ENCODE data around the gene HOXD12. TPM values are rescaled to one million over a fixed set of nuclear protein-coding genes. Genes with fewer than 3 reads are reported as not detected.

Gene HOXD12
- total RNA-seq, 1 donor from 2014 or later, result not detected

DNA sequence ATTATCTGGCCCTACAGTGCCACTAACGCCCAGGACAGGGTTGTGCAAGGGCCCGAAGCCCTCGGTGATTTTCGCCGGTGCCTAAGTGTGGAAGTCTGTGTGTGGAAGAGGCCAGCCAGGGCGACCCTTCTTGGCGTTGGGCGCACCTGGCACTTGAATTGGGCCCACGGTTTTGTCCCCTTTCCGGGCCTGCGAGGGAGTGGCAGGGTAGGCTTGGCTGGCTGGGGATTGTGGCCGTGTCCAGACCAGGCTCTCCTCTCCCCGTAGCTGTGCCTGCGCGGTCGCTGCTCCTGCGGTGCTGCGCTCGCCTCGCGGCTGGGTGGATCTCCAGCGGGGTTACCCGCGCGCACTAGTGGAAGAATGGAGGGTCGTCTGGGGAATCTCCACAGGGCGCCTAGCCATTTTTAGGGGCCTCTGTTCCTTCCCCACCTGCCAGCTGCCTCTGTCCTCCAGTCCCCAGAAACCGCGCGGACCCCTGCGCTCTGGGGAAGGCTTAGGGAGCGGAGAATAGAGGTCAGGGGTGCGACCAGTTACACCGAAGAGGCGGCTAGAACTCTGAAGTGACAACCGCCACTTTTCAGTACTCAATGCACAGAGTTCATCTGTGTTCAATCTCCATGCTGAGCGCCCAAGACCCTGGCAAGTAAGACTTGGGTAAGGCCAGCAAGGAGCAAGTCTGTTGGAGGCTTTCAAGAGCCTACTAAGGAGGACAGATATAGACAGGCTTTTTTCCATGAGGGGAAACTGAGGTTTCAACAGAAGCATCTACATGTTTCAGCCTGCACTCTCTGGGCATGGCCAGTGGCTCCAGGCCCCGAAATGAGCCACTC, 31.8 kb upstream of the HOXD12 start:
- H3K36me3 Mint-ChIP-seq (ENCODE audit: low read depth), result no peaks in the 10 kb centered on the region
- no peak overlapping the region for H3K27ac Mint-ChIP-seq (ENCODE audit: unreplicated experiment)
- no peak for DNase-seq (ENCODE audit: low spot score)
- no peaks in the 10 kb centered on the region for H3K9me3 Mint-ChIP-seq (ENCODE audit: low read depth)
- H3K4me1 Mint-ChIP-seq (ENCODE audit: low read depth), result peaks cover 4% of the 10 kb centered on the region
- TF ChIP-seq, protein P1, sequence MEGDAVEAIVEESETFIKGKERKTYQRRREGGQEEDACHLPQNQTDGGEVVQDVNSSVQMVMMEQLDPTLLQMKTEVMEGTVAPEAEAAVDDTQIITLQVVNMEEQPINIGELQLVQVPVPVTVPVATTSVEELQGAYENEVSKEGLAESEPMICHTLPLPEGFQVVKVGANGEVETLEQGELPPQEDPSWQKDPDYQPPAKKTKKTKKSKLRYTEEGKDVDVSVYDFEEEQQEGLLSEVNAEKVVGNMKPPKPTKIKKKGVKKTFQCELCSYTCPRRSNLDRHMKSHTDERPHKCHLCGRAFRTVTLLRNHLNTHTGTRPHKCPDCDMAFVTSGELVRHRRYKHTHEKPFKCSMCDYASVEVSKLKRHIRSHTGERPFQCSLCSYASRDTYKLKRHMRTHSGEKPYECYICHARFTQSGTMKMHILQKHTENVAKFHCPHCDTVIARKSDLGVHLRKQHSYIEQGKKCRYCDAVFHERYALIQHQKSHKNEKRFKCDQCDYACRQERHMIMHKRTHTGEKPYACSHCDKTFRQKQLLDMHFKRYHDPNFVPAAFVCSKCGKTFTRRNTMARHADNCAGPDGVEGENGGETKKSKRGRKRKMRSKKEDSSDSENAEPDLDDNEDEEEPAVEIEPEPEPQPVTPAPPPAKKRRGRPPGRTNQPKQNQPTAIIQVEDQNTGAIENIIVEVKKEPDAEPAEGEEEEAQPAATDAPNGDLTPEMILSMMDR (IDR thresholded peaks at IDR 0.05), result no peak
- no peak overlapping the region for H3K4me3 Mint-ChIP-seq (ENCODE audit: unreplicated experiment)
- H3K27me3 Mint-ChIP-seq (ENCODE audit: low read depth), result peaks cover 66% of the 10 kb centered on the region

DNA sequence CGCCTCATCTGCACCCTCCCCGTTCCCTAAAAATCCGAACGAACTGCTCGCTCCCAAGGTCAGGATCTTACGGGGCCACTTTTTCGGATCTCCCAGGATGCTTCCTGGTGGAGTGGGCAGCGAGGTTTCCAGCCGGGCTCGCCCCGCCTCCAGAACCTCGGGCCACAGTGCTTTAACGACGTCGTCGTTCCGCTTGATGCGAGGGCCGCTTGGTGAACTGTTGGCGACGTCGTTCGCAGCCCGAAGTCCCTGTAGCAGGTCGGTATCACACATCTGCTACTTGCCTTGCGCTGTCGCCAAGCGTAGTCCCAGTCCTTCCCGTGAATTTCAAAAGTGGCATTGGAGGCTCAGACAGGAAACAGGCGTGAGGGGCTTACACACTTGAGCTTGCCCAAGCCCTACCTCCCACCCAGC, 31.2 kb upstream of the HOXD12 start:
- Mint-ChIP-seq H3K27ac (ENCODE audit: unreplicated experiment) (no peak overlapping the region), H3K4me1 (ENCODE audit: low read depth) (peaks cover 4% of the 10 kb centered on the region), H3K4me3 (ENCODE audit: unreplicated experiment) (no peak overlapping the region), H3K27me3 (ENCODE audit: low read depth) (peaks cover 72% of the 10 kb centered on the region), H3K9me3 (ENCODE audit: low read depth) (no peaks in the 10 kb centered on the region), H3K36me3 (ENCODE audit: low read depth) (no peaks in the 10 kb centered on the region)
- no peak for DNase-seq (ENCODE audit: low spot score)
- TF ChIP-seq, protein P1 (IDR thresholded peaks at IDR 0.05), result no peak

DNA sequence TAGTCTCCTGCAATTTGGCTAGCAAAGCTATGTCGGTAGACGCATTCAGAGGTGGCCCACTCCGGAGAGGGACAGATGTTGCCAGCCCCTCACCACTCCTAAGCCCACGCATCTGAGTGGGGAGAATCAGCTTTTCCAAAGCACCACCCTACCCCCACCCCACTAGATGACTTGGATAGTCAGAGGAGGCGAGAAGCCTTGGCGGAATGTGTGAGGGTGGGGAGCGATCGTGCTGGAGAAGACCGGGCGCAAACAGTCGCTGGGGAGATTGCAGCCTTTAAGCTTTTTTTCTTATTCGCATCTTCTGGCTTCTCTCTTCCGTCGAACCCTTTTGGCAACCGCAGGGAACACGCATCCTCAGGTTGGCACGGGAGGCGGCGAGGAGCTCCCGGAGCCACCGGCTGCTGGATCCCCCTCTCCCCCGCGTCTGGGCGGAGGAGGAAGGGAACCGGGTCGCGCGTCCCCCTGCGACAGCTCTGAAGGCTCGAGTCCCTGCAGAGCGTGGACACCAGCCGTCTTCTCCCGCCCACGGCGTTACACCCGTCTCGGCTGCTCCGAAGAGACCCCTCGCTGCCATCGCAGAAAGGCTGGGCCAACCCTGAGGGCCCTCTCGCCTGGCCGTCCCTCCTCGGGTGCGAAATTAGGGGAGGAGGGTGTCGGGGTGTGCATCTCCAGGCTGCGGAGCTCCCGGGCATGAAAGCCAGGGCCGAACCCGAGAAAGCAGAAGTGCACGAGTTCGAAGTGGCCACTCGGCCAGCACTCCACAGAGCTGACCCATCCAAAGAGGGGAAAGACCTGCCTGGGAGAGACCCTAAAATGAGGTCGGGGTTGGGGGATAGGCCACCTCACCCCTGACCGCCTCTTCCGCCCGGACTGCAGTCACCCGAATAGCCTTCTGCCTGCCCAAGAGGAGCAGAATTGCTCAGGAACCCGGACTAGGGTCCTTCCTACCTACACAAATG, 28.0 kb upstream of the HOXD12 start:
- Mint-ChIP-seq H3K27me3 (ENCODE audit: low read depth) (peaks cover 77% of the 10 kb centered on the region), H3K4me3 (ENCODE audit: unreplicated experiment) (no peak overlapping the region), H3K27ac (ENCODE audit: unreplicated experiment) (no peak overlapping the region), H3K9me3 (ENCODE audit: low read depth) (no peaks in the 10 kb centered on the region), H3K4me1 (ENCODE audit: low read depth) (peaks cover 4% of the 10 kb centered on the region), H3K36me3 (ENCODE audit: low read depth) (peaks cover 2% of the 10 kb centered on the region)
- no peak for DNase-seq (ENCODE audit: low spot score)
- TF ChIP-seq, protein P1 (IDR thresholded peaks at IDR 0.05), result no peak

DNA sequence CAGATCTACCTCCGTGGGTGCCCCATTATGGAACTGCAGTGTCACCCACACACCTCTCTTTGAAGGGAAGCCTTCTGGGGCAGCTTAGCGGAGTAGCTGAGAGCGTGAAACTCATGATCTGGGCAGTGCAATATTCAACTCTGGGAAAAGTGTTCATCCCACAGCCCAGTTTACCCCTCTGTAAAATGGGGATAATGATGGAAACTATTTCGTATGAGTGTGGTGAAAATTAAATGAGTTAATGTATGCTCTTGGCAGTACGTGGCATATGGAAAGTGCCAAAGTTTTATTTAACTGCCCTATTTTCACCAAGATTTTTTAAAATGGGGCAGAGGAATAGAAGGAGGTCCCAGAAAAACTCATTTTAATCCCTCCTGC, 27.3 kb upstream of the HOXD12 start:
- TF ChIP-seq, protein P1 (IDR thresholded peaks at IDR 0.05), result no peak
- no peak overlapping the region for H3K4me3 Mint-ChIP-seq (ENCODE audit: unreplicated experiment)

More for the DNA sequence above, 27.3 kb upstream of the HOXD12 start:
- Mint-ChIP-seq H3K4me1 (ENCODE audit: low read depth) (peaks cover 4% of the 10 kb centered on the region), H3K36me3 (ENCODE audit: low read depth) (peaks cover 2% of the 10 kb centered on the region), H3K9me3 (ENCODE audit: low read depth) (no peaks in the 10 kb centered on the region), H3K27ac (ENCODE audit: unreplicated experiment) (no peak overlapping the region), H3K27me3 (ENCODE audit: low read depth) (peaks cover 82% of the 10 kb centered on the region)
- DNase-seq (ENCODE audit: low spot score), result no peak

Measured in chondrocyte (in vitro differentiated cells).